Measurements from ENCODE around the gene FEZ2. TPM values are rescaled to one million over a fixed set of nuclear protein-coding genes. Genes with fewer than 3 reads are reported as not detected.

Gene FEZ2
- polyA plus RNA-seq = 10 to 100 TPM in 1 of 2 donors, 1 to 10 TPM in 1; 8.6 to 11.7 TPM

GRCh38 chr2:36597532-36598377, at the start of gene FEZ2:
Gene FEZ2, minus strand, starts transcription at chr2:36598168. Its CDS starts 26 bp downstream, at chr2:36598142.
- Histone ChIP-seq H3K4me3 (ENCODE audit: low read depth in 1 of 2, low read length in 2 of 2) (peak within 1 kb of the TSS; percentile 79 to 87), H3K9me3 (ENCODE audit: control insufficient read depth in 2 of 2, insufficient read depth in 1 of 2, low read depth in 1 of 2, low read length in 1 of 2) (no peaks in the 10 kb centered on the region), H3K27ac (ENCODE audit: low read depth in 2 of 2, low read length in 1 of 2) (peak within 1 kb of the TSS; percentile 88 to 92), H3K27me3 (ENCODE audit: control insufficient read depth in 1 of 2, insufficient read depth in 2 of 2, low read length in 2 of 2) (no peaks in the 10 kb centered on the region), H3K36me3 (ENCODE audit: control insufficient read depth in 2 of 2, insufficient read depth in 2 of 2, low read length in 1 of 2) (no peaks in the 10 kb centered on the region), H3K4me1 (ENCODE audit: control insufficient read depth in 2 of 2, insufficient read depth in 2 of 2, low read length in 1 of 2) (peaks cover 3 to 4% of the 10 kb centered on the region in 2 donors)
- 0% methylated on average over 54 to 81 of the region's 81 CpGs for WGBS, 2 donors

GRCh38 chr2:36634981-36635597, 37.1 kb upstream of the FEZ2 start:
- whole genome bisulfite sequencing, 2 donors = 63 to 66% methylated on average over 3 of the region's 3 CpGs
- no peaks in the 10 kb centered on the region for H3K4me1 ChIP-seq (ENCODE audit: control insufficient read depth in 2 of 2, insufficient read depth in 2 of 2, low read length in 1 of 2)
- no peaks in the 10 kb centered on the region for H3K27me3 ChIP-seq (ENCODE audit: control insufficient read depth in 1 of 2, insufficient read depth in 2 of 2, low read length in 2 of 2)
- no peaks in the 10 kb centered on the region for H3K36me3 ChIP-seq (ENCODE audit: control insufficient read depth in 2 of 2, insufficient read depth in 2 of 2, low read length in 1 of 2)
- H3K27ac ChIP-seq (ENCODE audit: low read depth in 2 of 2, low read length in 1 of 2) = no peak overlapping the region
- peaks cover 0 to 2% of the 10 kb centered on the region in 2 donors for H3K9me3 ChIP-seq (ENCODE audit: control insufficient read depth in 2 of 2, insufficient read depth in 1 of 2, low read depth in 1 of 2, low read length in 1 of 2)
- H3K4me3 ChIP-seq (ENCODE audit: low read depth in 1 of 2, low read length in 2 of 2) = no peak overlapping the region

GRCh38 chr2:36633470-36634092, 35.6 kb upstream of the FEZ2 start:
- 83 to 91% methylated on average over 2 of the region's 2 CpGs for WGBS, 2 donors
- Histone ChIP-seq H3K4me1 (ENCODE audit: control insufficient read depth in 2 of 2, insufficient read depth in 2 of 2, low read length in 1 of 2) (no peaks in the 10 kb centered on the region), H3K9me3 (ENCODE audit: control insufficient read depth in 2 of 2, insufficient read depth in 1 of 2, low read depth in 1 of 2, low read length in 1 of 2) (peaks cover 0 to 2% of the 10 kb centered on the region in 2 donors), H3K27me3 (ENCODE audit: control insufficient read depth in 1 of 2, insufficient read depth in 2 of 2, low read length in 2 of 2) (no peaks in the 10 kb centered on the region), H3K27ac (ENCODE audit: low read depth in 2 of 2, low read length in 1 of 2) (no peak overlapping the region), H3K36me3 (ENCODE audit: control insufficient read depth in 2 of 2, insufficient read depth in 2 of 2, low read length in 1 of 2) (no peaks in the 10 kb centered on the region), H3K4me3 (ENCODE audit: low read depth in 1 of 2, low read length in 2 of 2) (no peak overlapping the region)

- H3K9me3 ChIP-seq (ENCODE audit: control insufficient read depth in 2 of 2, insufficient read depth in 1 of 2, low read depth in 1 of 2, low read length in 1 of 2) = peaks cover 3 to 6% of the 10 kb centered on the region in 2 donors
- WGBS, 2 donors = 86 to 88% methylated on average over 3 of the region's 3 CpGs
Measured at GRCh38 chr2:36626756-36627155, 28.8 kb upstream of the FEZ2 start.

GRCh38 chr2:36626071-36626470, 28.1 kb upstream of the FEZ2 start:
- WGBS, 2 donors = 95 to 98% methylated on average over 3 of the region's 3 CpGs
- H3K9me3 ChIP-seq (ENCODE audit: control insufficient read depth in 2 of 2, insufficient read depth in 1 of 2, low read depth in 1 of 2, low read length in 1 of 2) = peaks cover 3 to 6% of the 10 kb centered on the region in 2 donors
- H3K27me3 ChIP-seq (ENCODE audit: control insufficient read depth in 1 of 2, insufficient read depth in 2 of 2, low read length in 2 of 2) = no peaks in the 10 kb centered on the region
- no peaks in the 10 kb centered on the region for H3K36me3 ChIP-seq (ENCODE audit: control insufficient read depth in 2 of 2, insufficient read depth in 2 of 2, low read length in 1 of 2)
- H3K4me1 ChIP-seq (ENCODE audit: control insufficient read depth in 2 of 2, insufficient read depth in 2 of 2, low read length in 1 of 2) = no peaks in the 10 kb centered on the region
- no peak overlapping the region for H3K27ac ChIP-seq (ENCODE audit: low read depth in 2 of 2, low read length in 1 of 2)
- H3K4me3 ChIP-seq (ENCODE audit: low read depth in 1 of 2, low read length in 2 of 2) = no peak overlapping the region

More at GRCh38 chr2:36626756-36627155, 28.8 kb upstream of the FEZ2 start:
- Histone ChIP-seq H3K36me3 (ENCODE audit: control insufficient read depth in 2 of 2, insufficient read depth in 2 of 2, low read length in 1 of 2) (no peaks in the 10 kb centered on the region), H3K27me3 (ENCODE audit: control insufficient read depth in 1 of 2, insufficient read depth in 2 of 2, low read length in 2 of 2) (no peaks in the 10 kb centered on the region), H3K4me3 (ENCODE audit: low read depth in 1 of 2, low read length in 2 of 2) (no peak overlapping the region), H3K27ac (ENCODE audit: low read depth in 2 of 2, low read length in 1 of 2) (no peak overlapping the region), H3K4me1 (ENCODE audit: control insufficient read depth in 2 of 2, insufficient read depth in 2 of 2, low read length in 1 of 2) (no peaks in the 10 kb centered on the region)

- Histone ChIP-seq H3K27ac (ENCODE audit: low read depth in 2 of 2, low read length in 1 of 2) (no peak overlapping the region), H3K4me1 (ENCODE audit: control insufficient read depth in 2 of 2, insufficient read depth in 2 of 2, low read length in 1 of 2) (no peaks in the 10 kb centered on the region), H3K27me3 (ENCODE audit: control insufficient read depth in 1 of 2, insufficient read depth in 2 of 2, low read length in 2 of 2) (no peaks in the 10 kb centered on the region), H3K36me3 (ENCODE audit: control insufficient read depth in 2 of 2, insufficient read depth in 2 of 2, low read length in 1 of 2) (no peaks in the 10 kb centered on the region), H3K4me3 (ENCODE audit: low read depth in 1 of 2, low read length in 2 of 2) (no peak overlapping the region), H3K9me3 (ENCODE audit: control insufficient read depth in 2 of 2, insufficient read depth in 1 of 2, low read depth in 1 of 2, low read length in 1 of 2) (peaks cover 3 to 6% of the 10 kb centered on the region in 2 donors)
- WGBS, 2 donors = 80 to 84% methylated on average over 2 of the region's 2 CpGs
Measured at GRCh38 chr2:36625304-36625703, 27.3 kb upstream of the FEZ2 start.

GRCh38 chr2:36620321-36620720, 22.4 kb upstream of the FEZ2 start:
- Histone ChIP-seq H3K4me3 (ENCODE audit: low read depth in 1 of 2, low read length in 2 of 2) (no peak overlapping the region), H3K4me1 (ENCODE audit: control insufficient read depth in 2 of 2, insufficient read depth in 2 of 2, low read length in 1 of 2) (no peaks in the 10 kb centered on the region), H3K9me3 (ENCODE audit: control insufficient read depth in 2 of 2, insufficient read depth in 1 of 2, low read depth in 1 of 2, low read length in 1 of 2) (peaks cover 1 to 5% of the 10 kb centered on the region in 2 donors), H3K27me3 (ENCODE audit: control insufficient read depth in 1 of 2, insufficient read depth in 2 of 2, low read length in 2 of 2) (no peaks in the 10 kb centered on the region), H3K36me3 (ENCODE audit: control insufficient read depth in 2 of 2, insufficient read depth in 2 of 2, low read length in 1 of 2) (no peaks in the 10 kb centered on the region), H3K27ac (ENCODE audit: low read depth in 2 of 2, low read length in 1 of 2) (no peak overlapping the region)
- WGBS, 2 donors = 91 to 98% methylated on average over 2 of the region's 2 CpGs

GRCh38 chr2:36618381-36618780, 20.4 kb upstream of the FEZ2 start:
- 60 to 68% methylated on average over 1 of the region's 1 CpG for WGBS, 2 donors

GRCh38 chr2:36616947-36617346, 19.0 kb upstream of the FEZ2 start:
- no peaks in the 10 kb centered on the region for H3K36me3 ChIP-seq (ENCODE audit: control insufficient read depth in 2 of 2, insufficient read depth in 2 of 2, low read length in 1 of 2)
- H3K27me3 ChIP-seq (ENCODE audit: control insufficient read depth in 1 of 2, insufficient read depth in 2 of 2, low read length in 2 of 2) = no peaks in the 10 kb centered on the region
- H3K9me3 ChIP-seq (ENCODE audit: control insufficient read depth in 2 of 2, insufficient read depth in 1 of 2, low read depth in 1 of 2, low read length in 1 of 2) = no peaks in the 10 kb centered on the region
- no peaks in the 10 kb centered on the region for H3K4me1 ChIP-seq (ENCODE audit: control insufficient read depth in 2 of 2, insufficient read depth in 2 of 2, low read length in 1 of 2)
- no peak overlapping the region for H3K4me3 ChIP-seq (ENCODE audit: low read depth in 1 of 2, low read length in 2 of 2)
- no peak overlapping the region for H3K27ac ChIP-seq (ENCODE audit: low read depth in 2 of 2, low read length in 1 of 2)

More at GRCh38 chr2:36618381-36618780, 20.4 kb upstream of the FEZ2 start:
- H3K9me3 ChIP-seq (ENCODE audit: control insufficient read depth in 2 of 2, insufficient read depth in 1 of 2, low read depth in 1 of 2, low read length in 1 of 2) = no peaks in the 10 kb centered on the region
- H3K36me3 ChIP-seq (ENCODE audit: control insufficient read depth in 2 of 2, insufficient read depth in 2 of 2, low read length in 1 of 2) = no peaks in the 10 kb centered on the region
- H3K4me3 ChIP-seq (ENCODE audit: low read depth in 1 of 2, low read length in 2 of 2) = no peak overlapping the region
- H3K27me3 ChIP-seq (ENCODE audit: control insufficient read depth in 1 of 2, insufficient read depth in 2 of 2, low read length in 2 of 2) = no peaks in the 10 kb centered on the region
- H3K4me1 ChIP-seq (ENCODE audit: control insufficient read depth in 2 of 2, insufficient read depth in 2 of 2, low read length in 1 of 2) = no peaks in the 10 kb centered on the region
- H3K27ac ChIP-seq (ENCODE audit: low read depth in 2 of 2, low read length in 1 of 2) = no peak overlapping the region

All from esophagus (tissue), 2 donors.